A549 (cell line): ENCODE measurements around the gene STX18. TPM values are rescaled to one million over a fixed set of nuclear protein-coding genes. Genes with fewer than 3 reads are reported as not detected.

Experiments
- ATAC-seq, 2 experiments: fragments of 200-7000 bp in 1 of 2; fragments of >200 bp in 1 of 2; cut with Nextera tagmentation in 1 of 2; cut with Tn5 transposase in 1 of 2; 3 replicates each; pipeline versions ENCODE4 v1.8.0 to v1.9.1; 2018 to 2020; ENCODE audit warnings: mild to moderate bottlenecking in 1 of 2, moderate library complexity in 1 of 2
- CTCF ChIA-PET: fragments of 300-600 bp; sonication (Branson Sonifier 250); formaldehyde crosslinking; extraction: SDS; loops from one replicate; lab custom pipeline; 2021; ENCODE audit warnings: antibody characterized with exemption, inconsistent platforms; lab: Yijun Ruan, JAX
- POLR2A ChIA-PET: fragments of 350-600 bp; formaldehyde crosslinking; extraction: SDS; loops from one replicate; lab custom pipeline; 2021; ENCODE audit warnings: antibody characterized with exemption, inconsistent platforms; lab: Yijun Ruan, JAX
- DNase-seq, 2 experiments: peaks; one replicate each; pipeline versions ENCODE4 v3.0.0 to v3.0.0-alpha.2; 2011 to 2016; ENCODE audit warnings: low read depth in 1 of 2, low spot score in 1 of 2
- FAIRE-seq: peaks from 2 replicates; lab custom pipeline; 2011; peaks lifted over from hg19 to GRCh38; lab: Jason Lieb, UNC
- H3K27ac ChIP-seq, 2 experiments: fragments of >200 bp; sonication (Bioruptor Twin); formaldehyde crosslinking; 3 replicates each; pipeline ENCODE4 v1.5.1; 2016 to 2017
- H3K4me1 ChIP-seq: fragments of >200 bp; sonication (Bioruptor Twin); formaldehyde crosslinking; 3 replicates; pipeline ENCODE4 v1.6.1; 2016
- H3K4me2 ChIP-seq: fragments of >200 bp; sonication (Bioruptor Twin); formaldehyde crosslinking; 3 replicates; pipeline ENCODE4 v1.6.1; 2016
- H3K4me3 ChIP-seq: fragments of >200 bp; sonication (Bioruptor Twin); formaldehyde crosslinking; 3 replicates; pipeline ENCODE4 v1.5.1; 2016
- H3K9me3 ChIP-seq: fragments of >200 bp; sonication (Bioruptor Twin); formaldehyde crosslinking; 3 replicates; pipeline ENCODE4 v1.6.1; 2016
- BCL3 ChIP-seq: fragments of >200 bp; sonication (Bioruptor Twin); formaldehyde crosslinking; IDR thresholded peaks from 3 replicates; pipeline ENCODE4 v1.6.1; 2016
- BHLHE40 ChIP-seq: IDR thresholded peaks from 2 replicates; pipeline ENCODE4 v1.6.1; 2012; ENCODE audit warnings: low read depth, low read length, inconsistent platforms
- CBX8 ChIP-seq: fragments of 200-600 bp; sonication (generic); IDR thresholded peaks from 2 replicates; pipeline ENCODE4 v1.6.1; 2016
- CEBPB ChIP-seq, 2 experiments: fragments of >200 bp in 1 of 2; sonication (Bioruptor Twin) in 1 of 2; formaldehyde crosslinking in 1 of 2; IDR thresholded peaks; 2 replicates each; pipeline ENCODE4 v1.6.1; 2012 to 2016
- CHD2 ChIP-seq: fragments of 150-350 bp; IDR thresholded peaks from 2 replicates; pipeline ENCODE4 v1.6.1; 2014; ENCODE audit warnings: low read length; ENCODE audit not compliant: partially characterized antibody
- EHMT2 ChIP-seq: fragments of 200-600 bp; sonication (generic); IDR thresholded peaks from 2 replicates; pipeline ENCODE4 v1.6.1; 2016; ENCODE audit warnings: antibody characterized with exemption, low read depth, mild to moderate bottlenecking, moderate library complexity
- ELK1 ChIP-seq: fragments of 150-350 bp; IDR thresholded peaks from 2 replicates; pipeline ENCODE4 v1.6.1; 2014; ENCODE audit warnings: low read depth, mild to moderate bottlenecking, low read length
- EP300 ChIP-seq, 2 experiments: fragments of >200 bp; sonication (Bioruptor Twin); formaldehyde crosslinking; IDR thresholded peaks; 2 replicates in 1 of 2; 3 replicates in 1 of 2; pipeline ENCODE4 v1.6.1; 2016 to 2017
- FOSL2 ChIP-seq, 2 experiments: fragments of 450-650 bp in 1 of 2; fragments of >200 bp in 1 of 2; sonication (Bioruptor Twin) in 1 of 2; formaldehyde crosslinking; IDR thresholded peaks; 2 replicates each; pipeline versions ENCODE4 v1.5.0 to v1.6.1; 2016 to 2020; ENCODE audit warnings: mild to moderate bottlenecking in 1 of 2, moderate library complexity in 1 of 2
- GATA3 ChIP-seq: IDR thresholded peaks from 2 replicates; pipeline ENCODE4 v1.6.1; 2012; ENCODE audit warnings: borderline replicate concordance
- HEYL ChIP-seq: fragments of 250-450 bp; sonication (Bioruptor Pico); IDR thresholded peaks from 2 replicates; pipeline ENCODE4 v1.8.0; 2021; ENCODE audit warnings: mild to moderate bottlenecking, moderate library complexity
- HOXA7 ChIP-seq: fragments of 250-450 bp; sonication (Bioruptor Pico); IDR thresholded peaks from 2 replicates; pipeline ENCODE4 v1.5.0; 2020; ENCODE audit warnings: mild to moderate bottlenecking, moderate library complexity
- HOXB13 ChIP-seq: fragments of 250-450 bp; sonication (Bioruptor Pico); IDR thresholded peaks from 2 replicates; pipeline ENCODE4 v1.5.0; 2020; ENCODE audit warnings: low read depth, mild to moderate bottlenecking, moderate library complexity
- HOXB5 ChIP-seq: fragments of 250-450 bp; sonication (Bioruptor Pico); IDR thresholded peaks from 2 replicates; pipeline ENCODE4 v1.5.0; 2020; ENCODE audit warnings: mild to moderate bottlenecking, moderate library complexity
- JUN ChIP-seq, 2 experiments: fragments of >200 bp; sonication (Bioruptor Twin); formaldehyde crosslinking; IDR thresholded peaks; 2 replicates in 1 of 2; 3 replicates in 1 of 2; pipeline ENCODE4 v1.6.1; 2016 to 2017
- JUNB ChIP-seq: fragments of >200 bp; sonication (Bioruptor Twin); formaldehyde crosslinking; IDR thresholded peaks from 2 replicates; pipeline ENCODE4 v1.6.1; 2016
- MAFK ChIP-seq: fragments of 450-650 bp; IDR thresholded peaks from 2 replicates; pipeline ENCODE4 v1.6.1; 2014; ENCODE audit not compliant: partially characterized antibody
- NFE2L2 ChIP-seq: fragments of 150-350 bp; conservative IDR thresholded peaks from 2 replicates; pipeline ENCODE4 v1.6.1; 2014; ENCODE audit warnings: low read length
- NPAS2 ChIP-seq: fragments of 250-450 bp; sonication (Bioruptor Pico); IDR thresholded peaks from 2 replicates; pipeline ENCODE4 v1.8.0; 2022; ENCODE audit warnings: mild to moderate bottlenecking, moderate library complexity, borderline replicate concordance
- PBX3 ChIP-seq: IDR thresholded peaks from 2 replicates; pipeline ENCODE4 v1.6.1; 2012
- POLR2AphosphoS2 ChIP-seq: conservative IDR thresholded peaks from 2 replicates; pipeline ENCODE4 v1.6.1; 2012; ENCODE audit warnings: low read length, improper control_type of control experiment, inconsistent platforms
- RCOR1 ChIP-seq: fragments of 150-350 bp; IDR thresholded peaks from 2 replicates; pipeline ENCODE4 v1.6.1; 2014; ENCODE audit warnings: antibody characterized with exemption, low read length, low read depth
- RFX5 ChIP-seq: fragments of 450-650 bp; IDR thresholded peaks from 2 replicates; pipeline ENCODE4 v1.7.1; 2014; ENCODE audit warnings: antibody characterized with exemption, mild to moderate bottlenecking, moderate library complexity
- SMC3 ChIP-seq: fragments of >200 bp; sonication (Bioruptor Twin); formaldehyde crosslinking; IDR thresholded peaks from 3 replicates; pipeline ENCODE4 v1.6.1; 2018; ENCODE audit warnings: inconsistent platforms
- TFCP2L1 ChIP-seq: fragments of 250-450 bp; sonication (Bioruptor Pico); IDR thresholded peaks from 2 replicates; pipeline ENCODE4 v1.5.0; 2021; ENCODE audit warnings: mild to moderate bottlenecking
- TP53 ChIP-seq: fragments of 250-450 bp; sonication (Bioruptor Pico); IDR thresholded peaks from 2 replicates; pipeline ENCODE4 v1.5.0; 2021; ENCODE audit warnings: mild to moderate bottlenecking, moderate library complexity
- ZFP36 ChIP-seq: fragments of 450-650 bp; IDR thresholded peaks from 2 replicates; pipeline ENCODE4 v1.6.1; 2014; ENCODE audit warnings: borderline replicate concordance; ENCODE audit not compliant: partially characterized antibody
- ZSCAN20 ChIP-seq: fragments of 250-450 bp; sonication (Bioruptor Pico); IDR thresholded peaks from 2 replicates; pipeline ENCODE4 v1.8.0; 2022; ENCODE audit warnings: mild to moderate bottlenecking, moderate library complexity
- WGBS: methylation state at CpG from one replicate; pipeline ENCODE4 v1.1.6; 2017; ENCODE audit errors: missing lambda C conversion rate; 5-methylcytosine and 5-hydroxymethylcytosine counted together
- polyA plus RNA-seq, 4 experiments: library from polyadenylated mRNA; depleted of rRNA in 3 of 4; stranded (reverse); fragments of >200 nt; fragmentation: RNase III in 1 of 4; extraction: RNeasy Plus Mini Kit Qiagen cat#74134 plus additional on column Dnase treatment in 1 of 4; gene quantifications; 2 replicates in 3 of 4; 3 replicates in 1 of 4; pipeline ENCODE4 v1.2.3, GENCODE V29; 2011 to 2017

Gene STX18
- polyA plus RNA-seq, 2 of the 4 experiments (the other 2 are of a cell fraction) = 13.4 to 19.6 TPM

GRCh38 chr4:4479366-4479765, 62.5 kb downstream of the STX18 start:
- no peak overlapping the region for H3K27ac ChIP-seq
- DNase-seq (no peak), FAIRE-seq (no peak), ATAC-seq (no peak)
- no peak overlapping the region for H3K4me3 ChIP-seq
- TF ChIP-seq EP300 (IDR thresholded peaks at IDR 0.05) (no peak), NPAS2 (CRISPR knock-in tag) (no peak), JUN (IDR thresholded peaks at IDR 0.05) (no peak), BCL3 (no peak), HOXA7 (CRISPR knock-in tag) (no peak), CBX8 (no peak), CEBPB (IDR thresholded peaks at IDR 0.05) (no peak), JUNB (no peak), GATA3 (no peak), ELK1 (no peak), ZFP36 (no peak), HOXB13 (no peak), POLR2AphosphoS2 (no peak), TFCP2L1 (CRISPR knock-in tag) (no peak), EHMT2 (no peak), SMC3 (no peak)
- H3K9me3 ChIP-seq = no peaks in the 10 kb centered on the region
- CTCF ChIA-PET = interaction anchor here (3.5 kb wide), 1 partner anchor 10 kb away, joined by 19 read pairs; no protein-coding TSS in a partner anchor
- H3K4me1 ChIP-seq = no peaks in the 10 kb centered on the region
- WGBS = 83% methylated on average over 2 of the region's 2 CpGs
- POLR2A ChIA-PET = no interaction called here
- H3K4me2 ChIP-seq = no peak overlapping the region

- peaks cover 9% of the 10 kb centered on the region; the same call in 1 of the 3 replicates for H3K4me1 ChIP-seq
- H3K9me3 ChIP-seq = no peaks in the 10 kb centered on the region
- no peak overlapping the region for H3K4me2 ChIP-seq
- TF ChIP-seq NPAS2 (CRISPR knock-in tag) (no peak), MAFK (no peak), TP53 (CRISPR knock-in tag) (no peak), CBX8 (no peak), ZSCAN20 (CRISPR knock-in tag) (no peak), GATA3 (no peak), RCOR1 (no peak), HOXB13 (no peak), CHD2 (no peak)
- H3K4me3 ChIP-seq = no peak overlapping the region
- no peak for ATAC-seq
- FAIRE-seq = no peak
- ChIA-PET POLR2A (no interaction called here), CTCF (interaction anchor here (0.6 kb wide), 1 partner anchor 18 kb away, joined by 3 read pairs; no protein-coding TSS in a partner anchor)
- no peak overlapping the region for H3K27ac ChIP-seq
- DNase-seq = no peak
- WGBS = 85% methylated on average over 10 of the region's 10 CpGs
Measured at GRCh38 chr4:4477796-4478195, 64.1 kb downstream of the STX18 start.

- CTCF ChIA-PET = interaction anchor here (0.6 to 0.7 kb wide), 2 partner anchors 12 to 19 kb away, joined by 3 read pairs; no protein-coding TSS in a partner anchor
- Histone ChIP-seq H3K4me1 (peaks cover 9% of the 10 kb centered on the region; the same call in 1 of the 3 replicates), H3K9me3 (no peaks in the 10 kb centered on the region), H3K4me2 (no peak overlapping the region), H3K27ac (no peak overlapping the region), H3K4me3 (no peak overlapping the region)
- 87% methylated on average over 3 of the region's 3 CpGs for WGBS
- ATAC-seq = no peak
- DNase-seq = no peak
- FAIRE-seq = no peak
- POLR2A ChIA-PET = no interaction called here
- TF ChIP-seq FOSL2 (IDR thresholded peaks at IDR 0.05) = no peak
- no peak for TF ChIP-seq FOSL2 (CRISPR knock-in tag; IDR thresholded peaks at IDR 0.05)
- TF ChIP-seq BHLHE40 = no peak
- TF ChIP-seq RFX5 = no peak
- no peak for TF ChIP-seq PBX3
- TF ChIP-seq SMC3 = no peak
- TF ChIP-seq HEYL (CRISPR knock-in tag) = no peak
- no peak for TF ChIP-seq NFE2L2
- TF ChIP-seq NPAS2 (CRISPR knock-in tag) = no peak
- no peak for TF ChIP-seq HOXB5 (CRISPR knock-in tag)
Measured at GRCh38 chr4:4477391-4477790, 64.5 kb downstream of the STX18 start.
